Measurements from ENCODE around the gene ENKD1. TPM values are rescaled to one million over a fixed set of nuclear protein-coding genes. Genes with fewer than 3 reads are reported as not detected.

The ENKD1 gene
- total RNA-seq, 1 donor from 2014 or later, result 34.4 TPM

DNA sequence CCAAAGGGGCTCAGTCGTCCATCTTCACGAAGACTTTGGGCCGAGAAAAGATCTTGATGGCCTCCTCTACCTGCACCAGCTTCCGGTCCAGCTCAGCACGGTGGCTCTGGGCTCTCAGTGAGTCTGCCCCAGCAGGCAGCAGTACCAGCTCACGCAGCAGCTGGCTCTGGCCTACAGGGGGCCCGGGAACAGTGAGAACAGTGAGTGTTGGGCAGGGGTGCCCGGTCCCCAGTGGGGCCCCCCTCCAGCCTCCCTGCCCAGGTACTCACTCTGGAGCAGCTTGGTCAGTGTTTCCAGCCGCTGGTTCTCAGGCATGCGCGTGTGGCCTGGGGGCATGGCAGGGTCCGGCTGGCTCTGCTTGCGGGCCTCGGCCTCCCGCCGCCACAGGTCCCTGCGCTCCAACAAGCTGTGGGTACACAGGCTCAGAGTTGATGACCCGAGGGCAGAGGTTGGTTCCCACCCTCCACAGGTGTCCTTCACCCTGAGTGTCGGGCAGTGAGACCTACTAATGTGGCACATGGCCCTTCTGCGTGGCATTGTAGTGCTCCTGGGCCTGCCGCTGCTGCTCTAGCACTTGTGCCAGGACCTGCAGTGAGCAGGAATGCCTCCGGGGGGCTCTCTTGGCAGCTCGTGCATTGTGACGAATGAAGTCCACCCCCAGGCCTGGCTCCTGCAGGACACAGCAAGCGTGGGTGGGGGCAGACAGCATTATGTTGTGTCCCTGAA lies 3.2 kb downstream of the ENKD1 start:
- DNase-seq (ENCODE audit: low spot score), result no peak

DNA sequence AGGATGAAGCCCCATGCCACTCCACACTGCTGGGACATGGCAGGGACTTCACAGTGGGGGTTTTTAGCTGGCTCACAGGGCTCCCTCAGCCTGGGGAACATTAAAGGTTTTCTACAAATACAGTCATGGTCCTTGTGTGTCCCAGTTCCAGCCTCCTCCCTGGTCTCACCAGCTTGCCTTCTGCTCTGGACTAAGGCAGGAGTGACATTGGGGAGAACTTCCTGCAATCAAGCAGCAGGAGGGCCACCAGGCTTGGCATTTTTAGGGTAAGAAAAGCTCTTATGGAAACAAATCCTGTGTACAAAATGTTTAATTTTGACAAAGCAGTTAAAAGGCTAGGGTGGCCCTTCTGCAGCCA lies 3.9 kb downstream of the ENKD1 start:
- no peak for DNase-seq (ENCODE audit: low spot score)

DNA sequence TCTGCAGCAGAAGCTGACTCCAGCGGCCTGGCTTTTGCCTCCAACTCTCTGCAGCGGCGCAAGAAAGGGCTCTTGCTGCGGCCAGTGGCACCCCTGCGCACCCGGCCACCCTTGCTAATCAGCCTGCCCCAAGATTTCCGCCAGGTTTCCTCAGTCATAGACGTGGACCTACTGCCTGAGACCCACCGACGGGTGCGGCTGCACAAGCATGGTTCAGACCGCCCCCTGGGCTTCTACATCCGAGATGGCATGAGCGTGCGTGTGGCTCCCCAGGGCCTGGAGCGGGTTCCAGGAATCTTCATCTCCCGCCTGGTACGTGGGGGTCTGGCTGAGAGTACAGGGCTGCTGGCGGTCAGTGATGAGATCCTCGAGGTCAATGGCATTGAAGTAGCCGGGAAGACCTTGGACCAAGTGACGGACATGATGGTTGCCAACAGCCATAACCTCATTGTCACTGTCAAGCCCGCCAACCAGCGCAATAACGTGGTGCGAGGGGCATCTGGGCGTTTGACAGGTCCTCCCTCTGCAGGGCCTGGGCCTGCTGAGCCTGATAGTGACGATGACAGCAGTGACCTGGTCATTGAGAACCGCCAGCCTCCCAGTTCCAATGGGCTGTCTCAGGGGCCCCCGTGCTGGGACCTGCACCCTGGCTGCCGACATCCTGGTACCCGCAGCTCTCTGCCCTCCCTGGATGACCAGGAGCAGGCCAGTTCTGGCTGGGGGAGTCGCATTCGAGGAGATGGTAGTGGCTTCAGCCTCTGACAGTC lies 4.5 kb downstream of the ENKD1 start:
- DNase-seq (ENCODE audit: low spot score), result no peak

DNA sequence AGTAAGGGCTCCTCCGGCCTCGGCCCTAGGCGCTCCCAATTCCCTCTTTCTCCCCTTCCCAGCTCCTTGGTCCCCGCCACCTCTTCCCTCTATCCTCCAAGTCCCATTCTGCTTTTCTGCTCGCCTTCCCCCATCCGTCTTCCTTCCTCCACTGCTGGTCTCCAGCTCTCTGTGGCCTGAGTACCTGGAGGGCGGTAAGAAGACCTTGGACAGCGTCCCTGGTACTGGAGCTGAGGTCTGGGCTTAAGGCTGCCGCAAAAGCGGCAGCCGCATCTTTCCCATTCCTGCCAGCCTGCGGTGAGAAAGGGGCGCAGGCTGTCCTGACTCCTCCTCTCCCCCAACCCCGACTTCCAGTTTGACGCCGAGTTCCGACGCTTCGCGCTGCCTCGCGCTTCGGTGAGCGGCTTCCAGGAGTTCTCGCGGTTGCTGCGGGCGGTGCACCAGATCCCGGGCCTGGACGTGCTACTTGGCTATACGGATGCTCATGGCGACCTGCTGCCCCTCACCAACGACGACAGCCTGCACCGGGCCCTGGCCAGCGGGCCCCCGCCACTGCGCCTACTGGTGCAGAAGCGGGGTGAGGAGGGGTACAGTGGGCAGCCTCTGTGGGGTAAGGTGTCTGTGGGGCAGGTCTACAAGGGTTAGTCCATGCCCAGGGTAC lies 5.3 kb downstream of the ENKD1 start:
- no peak for DNase-seq (ENCODE audit: low spot score)

DNA sequence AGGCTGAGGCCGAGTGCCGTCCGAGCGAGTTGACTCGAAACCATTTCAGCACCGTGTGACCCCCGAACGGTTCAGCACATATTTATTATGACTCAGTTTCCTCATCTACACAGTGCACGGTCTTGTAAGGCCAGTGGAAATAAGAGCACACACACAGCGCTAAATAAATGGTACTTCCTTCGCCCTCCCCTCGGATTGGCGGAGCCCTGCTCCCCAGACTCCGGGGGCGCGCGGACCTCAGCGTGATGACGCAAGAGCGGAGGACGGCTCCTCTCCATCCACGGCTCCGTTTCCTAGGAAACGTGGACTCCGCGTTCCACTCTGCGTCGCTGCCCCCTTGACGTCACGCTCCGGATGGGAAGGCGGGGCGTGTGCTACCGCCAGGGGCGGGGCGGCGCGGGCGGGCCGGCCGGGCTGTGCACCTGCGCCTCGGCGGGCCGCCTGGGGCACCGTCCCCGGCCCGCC lies 6.0 kb downstream of the ENKD1 start, which contains the start of gene PARD6A:
Gene PARD6A (plus strand): TSS at position 397 of the 465 bp plus-strand sequence. CDS start 79 bp downstream, outside the sequence.
- peak; percentile 95 for DNase-seq (ENCODE audit: low spot score)

DNA sequence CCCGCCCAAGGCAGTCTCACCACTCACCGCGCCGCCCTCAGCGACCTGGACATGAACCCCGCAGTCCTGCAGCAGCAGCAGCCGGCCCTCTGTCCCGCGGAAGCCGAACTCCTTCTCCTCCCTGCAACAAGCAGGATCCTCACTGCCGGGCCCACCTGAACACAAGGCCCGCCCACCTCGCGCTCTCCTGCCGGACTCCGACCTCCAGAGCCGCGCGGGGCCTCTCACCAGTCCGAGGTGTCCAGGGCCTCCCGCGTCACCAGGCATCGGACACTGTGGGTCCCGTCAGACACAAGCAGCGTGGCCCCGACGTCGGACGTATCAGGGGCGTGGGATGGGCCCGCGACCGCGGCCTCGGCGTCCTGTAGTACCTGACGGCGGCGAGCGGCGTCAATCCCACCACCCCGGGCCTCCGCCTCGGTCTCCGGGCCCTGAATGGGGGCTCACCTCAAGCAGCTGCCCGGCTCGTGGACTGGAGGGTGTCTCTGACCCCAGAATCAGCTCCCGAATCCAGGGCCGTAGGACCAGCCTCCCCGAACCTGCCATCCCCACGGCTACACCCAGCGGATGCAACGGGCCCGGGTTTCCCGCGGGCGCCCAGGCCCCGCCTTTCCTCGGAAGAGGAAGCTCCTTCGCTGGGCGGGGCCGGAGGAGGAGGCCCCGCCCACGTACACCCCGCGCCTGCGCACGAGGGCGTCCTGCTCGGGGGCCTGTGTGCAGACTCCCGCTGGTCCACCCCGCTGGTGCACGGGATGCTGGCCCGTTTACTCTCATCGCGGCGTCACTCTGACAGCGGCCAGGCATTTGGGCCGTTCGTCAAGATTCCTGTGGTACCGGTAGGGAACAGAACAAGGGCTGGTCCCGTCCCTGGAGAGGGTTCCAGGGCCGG lies 6.6 kb downstream of the ENKD1 start, which contains the start of gene ACD:
Gene ACD (minus strand): TSS at position 586 of the 889 bp plus-strand sequence. CDS start 40 bp downstream, at position 546.
- peak; percentile 92 for DNase-seq (ENCODE audit: low spot score)

DNA sequence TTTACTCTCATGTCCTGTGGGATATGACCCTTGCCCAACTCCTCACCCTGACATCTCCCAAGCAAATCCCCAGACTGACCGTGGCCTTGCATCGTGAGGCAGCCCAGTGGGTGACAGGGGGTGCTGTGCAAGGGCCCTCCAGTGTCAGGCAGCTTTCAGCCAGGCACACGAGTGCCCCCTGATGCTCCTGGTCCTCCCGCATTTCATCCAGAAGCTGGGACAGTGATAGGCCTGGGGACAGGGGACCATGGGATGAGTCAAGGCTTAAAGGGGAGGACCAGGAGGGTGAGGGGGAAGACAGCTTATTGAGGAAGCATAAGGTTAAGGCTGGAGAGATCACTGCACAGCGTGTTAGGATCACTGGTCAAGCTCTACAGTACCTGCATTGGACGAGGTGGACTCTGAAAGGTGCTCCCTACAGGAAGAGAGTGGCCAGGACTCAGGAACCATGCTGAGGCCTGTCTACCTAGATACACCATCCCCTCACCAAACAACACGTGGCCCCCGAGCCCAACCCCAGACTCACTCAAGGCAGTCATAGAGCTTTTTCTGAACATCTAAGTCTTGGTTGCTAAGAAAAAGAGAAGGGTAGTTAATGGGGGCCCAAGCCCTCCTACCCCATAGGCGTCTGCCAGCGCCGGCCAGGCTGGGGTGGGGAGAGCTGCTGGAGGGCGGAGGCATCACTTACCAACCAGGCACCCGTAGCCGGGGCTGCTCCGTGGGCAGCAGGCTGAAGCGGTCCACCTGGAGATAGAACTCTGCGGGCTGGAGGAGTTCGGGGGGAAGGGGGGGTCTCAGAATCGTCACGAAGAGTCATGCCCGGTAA lies 7.5 kb downstream of the ENKD1 start:
- DNase-seq (ENCODE audit: low spot score), result no peak

DNA sequence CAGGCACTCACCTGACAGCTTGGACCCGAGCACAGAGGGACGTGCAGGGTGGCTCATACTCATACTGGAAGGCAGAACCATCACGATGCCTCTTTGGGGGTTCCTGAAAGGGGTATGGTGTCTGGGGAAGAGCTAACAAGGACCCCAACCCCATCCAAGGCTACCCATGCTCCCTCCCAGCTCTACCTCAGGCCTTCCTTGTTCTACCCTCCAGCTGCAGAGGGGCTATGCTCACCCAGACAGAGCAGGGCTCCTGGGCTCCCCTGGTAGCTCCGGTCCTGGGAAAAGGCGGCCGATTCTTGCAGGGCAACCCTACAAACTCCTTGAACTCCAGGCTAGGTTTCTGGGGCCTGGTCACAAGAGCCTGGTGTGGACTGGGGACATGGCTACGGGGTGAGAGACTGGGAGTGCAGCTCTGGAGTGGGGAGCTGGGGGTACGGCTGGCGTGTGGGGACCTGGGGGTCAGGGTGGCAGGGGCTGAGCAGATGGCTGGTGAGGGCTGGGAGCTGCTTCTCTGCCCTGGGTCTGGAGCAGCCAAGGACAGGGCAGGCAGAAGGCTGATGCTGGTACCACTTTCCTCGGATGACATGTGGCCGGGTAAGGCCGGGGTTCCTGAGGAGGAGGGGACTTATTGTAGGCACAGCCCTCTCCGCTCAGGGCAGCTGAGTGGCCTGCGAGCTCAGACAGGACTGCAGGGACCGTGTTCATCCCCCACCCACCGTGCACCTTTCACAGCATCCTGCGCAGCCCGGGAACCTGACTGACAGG lies 8.6 kb downstream of the ENKD1 start:
- no peak for DNase-seq (ENCODE audit: low spot score)

DNA sequence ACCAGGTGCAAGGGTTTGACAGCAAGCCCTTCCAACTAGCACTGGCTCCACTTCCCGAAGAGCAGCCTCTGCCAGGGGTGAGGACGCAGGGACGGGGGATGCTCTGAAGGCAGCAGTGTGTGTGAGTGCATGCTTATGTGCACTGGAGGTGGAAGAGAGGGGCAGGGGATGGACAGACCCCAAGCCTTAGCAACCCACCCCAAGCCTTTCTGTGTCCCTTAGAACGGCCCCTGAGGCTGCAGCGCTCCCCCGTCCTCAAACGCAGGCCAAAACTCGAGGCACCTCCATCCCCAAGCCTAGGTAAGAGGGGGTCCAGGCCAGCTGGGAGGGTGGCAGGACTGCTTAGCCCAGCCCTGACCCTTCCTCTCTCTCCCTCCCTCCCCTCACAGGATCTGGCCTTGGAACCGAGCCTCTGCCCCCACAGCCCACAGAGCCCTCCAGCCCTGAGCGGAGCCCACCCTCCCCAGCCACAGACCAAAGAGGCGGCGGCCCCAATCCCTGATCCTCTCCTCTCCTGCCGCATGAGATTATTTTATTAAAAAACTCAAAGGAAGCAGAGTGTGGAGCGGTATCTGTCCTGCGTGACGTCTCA lies 9.4 kb downstream of the ENKD1 start:
- no peak for DNase-seq (ENCODE audit: low spot score)

DNA sequence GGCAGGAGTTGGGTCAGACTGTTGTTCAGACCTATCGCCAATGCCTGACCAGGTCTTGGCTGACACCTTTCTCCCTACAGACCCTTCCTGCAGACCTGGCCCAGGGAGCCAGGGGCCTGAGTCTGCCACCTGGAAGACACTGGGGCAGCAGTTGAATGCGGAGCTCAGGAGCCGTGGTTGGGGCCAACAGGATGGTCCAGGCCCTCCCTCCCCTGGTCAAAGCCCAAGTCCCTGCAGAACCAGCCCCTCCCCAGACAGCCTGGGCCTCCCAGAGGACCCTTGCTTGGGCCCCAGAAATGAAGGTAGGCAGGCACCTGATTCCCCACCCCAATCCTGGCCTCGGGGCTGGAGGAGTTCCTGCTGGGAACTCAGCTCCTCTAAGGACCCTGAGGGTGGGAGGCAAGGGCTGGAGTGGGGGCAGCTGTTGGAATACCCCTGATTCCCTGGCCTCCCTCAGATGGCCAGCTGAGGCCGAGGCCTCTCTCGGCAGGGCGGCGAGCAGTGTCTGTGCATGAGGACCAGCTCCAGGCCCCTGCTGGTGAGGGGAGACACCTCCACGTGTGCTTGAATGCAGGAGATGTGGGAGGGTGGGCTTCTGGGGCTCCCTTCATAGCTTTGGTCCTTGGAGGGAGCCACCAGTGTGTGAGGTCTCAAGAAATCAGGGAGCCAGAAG lies 10.1 kb downstream of the ENKD1 start:
- DNase-seq (ENCODE audit: low spot score), result no peak

DNA sequence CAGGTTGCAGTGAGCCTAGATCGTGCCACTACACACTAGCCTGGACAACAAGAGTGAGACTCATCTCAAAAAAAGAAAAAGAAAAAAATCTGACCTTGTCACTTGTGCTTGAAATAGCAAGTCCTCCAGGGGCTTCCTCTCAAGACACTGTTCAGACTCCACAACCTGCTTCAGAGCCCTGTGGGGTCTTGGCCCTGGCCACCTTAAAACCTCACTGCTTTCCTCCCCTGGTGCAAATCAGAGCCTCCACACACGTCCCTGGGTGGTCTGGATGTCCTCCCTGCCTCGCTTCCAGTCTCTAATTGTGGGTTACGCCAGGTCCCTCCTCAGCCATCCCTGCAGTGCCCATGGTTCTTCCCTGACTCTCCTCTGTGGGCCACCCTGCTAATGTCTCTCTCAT lies 11.2 kb downstream of the ENKD1 start:
- DNase-seq (ENCODE audit: low spot score), result no peak

DNA sequence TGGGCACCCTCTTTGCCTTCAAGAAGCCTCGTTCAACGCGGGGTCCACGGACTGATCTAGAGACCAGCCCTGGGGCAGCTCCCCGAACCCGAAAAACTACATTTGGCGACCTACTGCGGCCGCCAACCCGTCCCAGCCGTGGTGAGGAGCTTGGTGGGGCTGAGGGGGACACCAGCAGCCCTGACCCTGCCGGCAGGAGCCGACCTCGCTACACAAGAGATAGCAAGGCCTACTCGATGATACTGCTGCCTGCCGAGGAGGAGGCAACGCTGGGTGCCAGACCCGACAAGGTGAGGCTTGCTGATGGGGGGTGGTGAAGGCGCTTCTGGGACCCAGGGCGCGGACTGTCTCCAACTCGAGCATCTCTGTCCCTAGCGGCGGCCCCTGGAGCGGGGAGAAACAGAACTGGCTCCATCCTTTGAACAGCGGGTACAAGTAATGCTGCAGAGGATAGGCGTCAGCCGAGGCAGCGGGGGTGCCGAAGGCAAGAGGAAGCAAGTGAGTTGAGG lies 12.1 kb downstream of the ENKD1 start:
- no peak for DNase-seq (ENCODE audit: low spot score)

DNA sequence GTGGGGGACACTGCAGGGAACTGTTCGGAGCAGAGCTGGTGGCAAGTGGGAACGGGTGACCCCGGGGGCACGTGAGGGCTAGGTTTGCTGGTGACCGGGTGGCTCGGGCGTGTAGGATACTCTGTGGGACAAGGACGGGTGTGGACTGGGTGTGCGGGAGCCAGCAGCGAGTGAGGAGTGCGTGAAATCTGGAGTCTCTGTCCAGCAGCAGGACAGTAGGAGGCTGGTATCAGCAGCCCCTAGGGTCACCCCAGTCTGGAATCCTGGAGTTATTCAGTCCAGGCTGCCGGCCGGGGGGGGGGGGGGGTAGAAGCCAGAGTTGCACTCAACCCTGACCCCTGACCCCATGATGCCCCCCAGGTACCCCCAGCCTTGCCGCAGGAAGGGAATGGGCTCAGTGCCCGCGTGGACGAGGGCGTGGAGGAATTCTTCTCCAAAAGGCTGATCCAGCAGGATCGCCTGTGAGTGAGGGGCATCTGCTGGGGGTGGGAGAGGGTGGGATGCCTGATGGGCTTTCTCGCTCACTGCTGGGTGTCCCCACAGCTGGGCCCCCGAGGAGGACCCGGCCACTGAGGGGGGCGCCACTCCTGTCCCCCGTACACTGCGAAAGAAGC lies 12.7 kb downstream of the ENKD1 start:
- no peak for DNase-seq (ENCODE audit: low spot score)

DNA sequence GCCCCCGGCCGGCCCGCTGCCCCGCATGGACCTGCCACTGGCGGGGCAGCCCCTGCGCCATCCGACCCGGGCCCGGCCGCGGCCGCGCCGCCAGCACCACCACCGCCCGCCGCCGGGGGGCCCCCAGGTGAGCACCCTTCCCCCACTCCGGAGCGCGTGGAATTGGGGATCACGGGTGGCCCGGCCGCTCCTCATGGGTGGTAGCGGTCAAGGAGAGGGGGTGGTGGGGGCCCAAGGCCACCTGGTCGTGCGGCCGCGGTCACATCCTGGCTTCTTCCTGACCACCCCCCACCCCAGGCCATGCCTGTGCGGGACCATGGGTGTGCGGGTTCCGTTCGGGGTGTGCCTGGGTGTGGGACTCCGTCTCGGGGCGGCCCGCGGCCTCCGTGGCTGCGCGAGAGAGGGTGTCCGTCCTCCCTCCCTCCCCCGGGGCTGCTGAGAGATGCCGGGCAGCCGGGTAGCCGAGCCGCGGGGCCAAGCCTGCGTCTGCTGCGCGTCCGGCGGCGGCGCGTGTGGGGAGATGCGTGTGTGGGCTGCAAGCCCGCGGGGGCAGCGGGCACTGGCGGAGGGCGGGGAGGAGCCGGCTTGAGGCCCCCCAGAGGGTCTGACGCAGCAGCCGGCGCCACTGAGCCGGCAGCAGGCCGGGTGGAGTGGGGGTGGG lies 13.3 kb downstream of the ENKD1 start:
- DNase-seq (ENCODE audit: low spot score), result no peak

DNA sequence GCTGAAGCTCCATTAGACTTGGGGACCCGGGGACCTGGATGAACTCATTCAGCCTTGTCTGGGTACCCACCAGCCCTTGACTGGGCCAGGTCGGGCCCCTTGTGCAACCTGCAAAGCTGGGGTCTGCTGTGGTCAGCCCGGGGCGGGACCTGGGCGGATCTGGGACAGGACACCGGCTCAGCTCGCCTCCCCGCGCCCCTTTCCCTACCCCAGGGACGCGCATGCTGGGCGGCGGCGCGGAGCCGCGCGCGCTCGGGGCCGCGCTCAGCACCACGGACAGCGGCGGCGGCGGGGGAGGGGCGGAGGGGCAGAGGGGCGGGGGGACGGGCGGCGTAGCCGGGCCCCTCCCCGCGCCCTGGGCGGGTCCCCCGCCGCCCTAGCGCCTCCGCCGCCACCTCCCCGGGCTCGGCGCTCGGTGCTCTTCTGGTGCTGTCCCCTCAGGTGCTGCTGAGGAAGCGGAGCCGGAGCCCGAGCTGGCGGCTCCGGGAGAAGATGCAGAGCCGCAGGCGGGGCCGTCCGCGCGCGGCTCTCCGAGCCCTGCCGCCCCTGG lies 13.9 kb downstream of the ENKD1 start:
- DNase-seq (ENCODE audit: low spot score), result no peak

DNA sequence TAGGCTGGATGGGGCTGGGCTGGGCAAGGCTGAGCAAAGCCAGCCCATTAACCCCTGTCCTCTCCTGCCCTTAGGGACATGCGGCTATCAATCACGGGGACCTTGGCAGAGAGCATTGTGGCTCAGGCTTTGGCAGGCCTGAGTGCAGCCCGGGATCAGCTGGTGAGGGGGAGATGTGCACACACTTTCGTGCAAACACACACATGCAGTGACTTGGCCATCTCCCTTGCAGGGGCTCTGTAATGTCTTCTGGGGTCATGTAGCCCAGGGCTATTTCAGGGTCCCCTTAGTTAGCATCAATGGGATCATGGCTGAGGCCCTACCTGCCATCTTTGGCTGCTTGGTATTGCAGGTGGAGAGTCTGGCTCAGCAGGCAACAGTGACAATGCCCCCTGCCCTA lies 14.7 kb downstream of the ENKD1 start:
- no peak for DNase-seq (ENCODE audit: low spot score)

DNA sequence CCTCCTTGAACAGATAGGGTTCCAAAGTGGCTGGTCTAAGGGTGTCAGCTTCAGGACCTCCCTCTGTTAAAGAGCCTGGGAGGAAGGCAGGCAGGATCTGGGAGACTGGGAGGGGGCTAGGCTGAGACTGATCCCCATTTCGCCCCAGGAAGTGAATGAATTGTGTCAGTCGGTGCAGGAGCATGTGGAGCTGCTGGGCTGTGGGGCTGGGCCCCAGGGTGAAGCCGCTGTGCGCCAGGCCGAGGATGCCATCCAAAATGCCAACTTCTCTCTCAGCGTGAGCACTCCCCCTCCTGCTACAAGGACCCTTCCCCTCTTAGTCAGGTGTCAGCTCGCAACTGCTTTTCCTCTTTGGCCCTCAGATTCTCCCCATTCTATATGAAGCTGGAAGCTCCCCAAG lies 15.5 kb downstream of the ENKD1 start:
- DNase-seq (ENCODE audit: low spot score), result no peak
